ENCODE measurements around the gene STAC.
"Not testable (repeated sequence)": the region's sequence is repeated elsewhere in the genome, so short reads cannot be mapped to it uniquely, and the experiment has no call there.

Gene STAC

DNA sequence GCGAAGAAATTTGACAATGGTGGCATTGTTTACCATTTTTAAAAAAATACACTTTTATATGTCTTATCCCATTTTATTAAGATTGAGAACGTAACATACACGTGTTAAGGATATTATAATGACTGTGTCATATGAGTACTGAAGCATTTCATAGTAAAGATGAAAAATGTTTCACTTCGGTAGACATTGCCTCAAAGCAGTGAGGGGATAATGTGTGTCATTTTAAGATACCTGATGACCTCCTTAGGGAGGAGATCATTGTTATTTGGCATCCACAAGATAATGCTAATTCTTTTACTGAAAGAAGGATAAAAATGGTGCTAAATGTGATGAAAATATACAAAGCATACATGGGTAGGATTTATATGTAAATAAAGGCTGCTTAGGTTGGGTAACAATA lies 107.3 kb downstream of the STAC start:
- TF ChIP-seq POLR2AphosphoS5 (IDR thresholded peaks at IDR 0.05; ENCODE audit: borderline replicate concordance, low read depth, low read length) (no peak), FOXP2 (optimal IDR thresholded peaks at IDR 0.05; ENCODE audit: control extremely low read depth, extremely low read length, insufficient read depth) (no peak), EZH2 (IDR thresholded peaks at IDR 0.05) (no peak)
- no peak for DNase-seq (ENCODE audit: low read depth, low spot score)
- no peaks in the 10 kb centered on the region for H3K36me3 ChIP-seq (ENCODE audit: insufficient read depth, low read length)
- no peaks in the 10 kb centered on the region for H3K9me3 ChIP-seq (ENCODE audit: low read depth, low read length)
- no peak overlapping the region for H3K27ac ChIP-seq
- no peak overlapping the region for H3K9ac ChIP-seq (ENCODE audit: insufficient read length)
- H3K4me3 ChIP-seq: no peak overlapping the region

GRCh38 chr3:36488077-36488789 lies 107.9 kb downstream of the STAC start:
- H3K27ac ChIP-seq: no peak overlapping the region
- H3K9ac ChIP-seq (ENCODE audit: insufficient read length): no peak overlapping the region
- DNase-seq (ENCODE audit: low read depth, low spot score): no peak
- no peak overlapping the region for H3K4me3 ChIP-seq
- no peaks in the 10 kb centered on the region for H3K9me3 ChIP-seq (ENCODE audit: low read depth, low read length)
- H3K36me3 ChIP-seq (ENCODE audit: insufficient read depth, low read length): no peaks in the 10 kb centered on the region
- TF ChIP-seq POLR2AphosphoS5 (IDR thresholded peaks at IDR 0.05; ENCODE audit: borderline replicate concordance, low read depth, low read length) (no peak), FOXP2 (optimal IDR thresholded peaks at IDR 0.05; ENCODE audit: control extremely low read depth, extremely low read length, insufficient read depth) (no peak), EZH2 (IDR thresholded peaks at IDR 0.05) (no peak)

DNA sequence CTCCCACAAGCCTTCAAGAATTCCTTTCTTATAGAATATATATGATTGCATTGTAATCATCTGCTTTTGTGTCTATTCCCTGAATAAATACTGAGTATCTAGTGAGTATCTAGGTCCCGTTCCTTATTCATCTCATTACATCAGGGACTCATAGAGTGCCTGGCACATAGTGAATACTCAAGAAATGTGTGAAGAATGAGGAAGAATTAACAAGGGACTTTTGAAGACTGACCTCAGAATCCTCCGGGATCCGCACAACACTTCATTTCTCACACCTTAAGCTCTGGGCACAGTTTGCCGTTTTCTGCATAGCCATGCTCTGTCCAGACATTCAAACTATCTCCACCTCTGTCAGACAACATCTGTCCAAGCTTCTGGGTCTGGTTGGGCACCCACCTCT lies 108.8 kb downstream of the STAC start:
- H3K27ac ChIP-seq: no peak overlapping the region
- no peaks in the 10 kb centered on the region for H3K9me3 ChIP-seq (ENCODE audit: low read depth, low read length)
- no peak overlapping the region for H3K9ac ChIP-seq (ENCODE audit: insufficient read length)
- no peak overlapping the region for H3K4me3 ChIP-seq
- no peak for TF ChIP-seq FOXP2 (optimal IDR thresholded peaks at IDR 0.05; ENCODE audit: control extremely low read depth, extremely low read length, insufficient read depth)
- no peak for TF ChIP-seq EZH2 (IDR thresholded peaks at IDR 0.05)
- no peak for TF ChIP-seq POLR2AphosphoS5 (IDR thresholded peaks at IDR 0.05; ENCODE audit: borderline replicate concordance, low read depth, low read length)
- H3K36me3 ChIP-seq (ENCODE audit: insufficient read depth, low read length): no peaks in the 10 kb centered on the region
- DNase-seq (ENCODE audit: low read depth, low spot score): no peak

- TF ChIP-seq FOXP2 (optimal IDR thresholded peaks at IDR 0.05; ENCODE audit: control extremely low read depth, extremely low read length, insufficient read depth): no peak
- no peak for TF ChIP-seq EZH2 (IDR thresholded peaks at IDR 0.05)
- no peak for TF ChIP-seq POLR2AphosphoS5 (IDR thresholded peaks at IDR 0.05; ENCODE audit: borderline replicate concordance, low read depth, low read length)
- no peak for DNase-seq (ENCODE audit: low read depth, low spot score)
- no peak overlapping the region for H3K4me3 ChIP-seq
- H3K36me3 ChIP-seq (ENCODE audit: insufficient read depth, low read length): no peaks in the 10 kb centered on the region
- H3K9me3 ChIP-seq (ENCODE audit: low read depth, low read length): no peaks in the 10 kb centered on the region
- no peak overlapping the region for H3K27ac ChIP-seq
- no peak overlapping the region for H3K9ac ChIP-seq (ENCODE audit: insufficient read length)
Measured at GRCh38 chr3:36489679-36490425, 109.5 kb downstream of the STAC start.

DNA sequence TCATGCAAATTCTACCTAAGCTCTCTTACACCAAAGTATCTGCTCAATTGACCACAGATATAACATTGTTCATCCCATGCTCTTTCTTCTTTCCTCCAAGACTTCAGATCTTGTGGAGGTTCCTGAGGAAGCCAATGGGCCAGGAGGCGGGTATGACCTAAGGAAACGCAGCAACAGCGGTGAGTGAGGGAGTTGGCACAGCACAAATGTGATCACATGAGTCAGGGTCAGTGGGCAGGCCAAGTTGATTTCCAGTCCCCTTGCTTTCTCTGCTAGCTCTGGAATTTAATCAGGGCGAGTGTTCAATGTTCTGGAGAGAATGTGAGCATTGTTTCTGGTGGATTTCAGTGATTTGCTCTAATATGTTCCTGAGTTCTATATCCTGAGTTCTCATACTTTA lies 112.7 kb downstream of the STAC start:
- Histone ChIP-seq H3K9ac (ENCODE audit: insufficient read length) (no peak overlapping the region), H3K9me3 (ENCODE audit: low read depth, low read length) (no peaks in the 10 kb centered on the region), H3K27ac (no peak overlapping the region), H3K4me3 (no peak overlapping the region), H3K36me3 (ENCODE audit: insufficient read depth, low read length) (no peaks in the 10 kb centered on the region)
- DNase-seq (ENCODE audit: low read depth, low spot score): no peak
- TF ChIP-seq POLR2AphosphoS5 (IDR thresholded peaks at IDR 0.05; ENCODE audit: borderline replicate concordance, low read depth, low read length) (no peak), EZH2 (IDR thresholded peaks at IDR 0.05) (no peak), FOXP2 (optimal IDR thresholded peaks at IDR 0.05; ENCODE audit: control extremely low read depth, extremely low read length, insufficient read depth) (no peak)

GRCh38 chr3:36494461-36495109 lies 114.3 kb downstream of the STAC start:
- Histone ChIP-seq H3K27ac (no peak overlapping the region), H3K9ac (ENCODE audit: insufficient read length) (no peak overlapping the region), H3K36me3 (ENCODE audit: insufficient read depth, low read length) (no peaks in the 10 kb centered on the region), H3K9me3 (ENCODE audit: low read depth, low read length) (no peaks in the 10 kb centered on the region), H3K4me3 (no peak overlapping the region)
- TF ChIP-seq EZH2 (IDR thresholded peaks at IDR 0.05) (no peak), FOXP2 (optimal IDR thresholded peaks at IDR 0.05; ENCODE audit: control extremely low read depth, extremely low read length, insufficient read depth) (no peak), POLR2AphosphoS5 (IDR thresholded peaks at IDR 0.05; ENCODE audit: borderline replicate concordance, low read depth, low read length) (no peak)
- DNase-seq (ENCODE audit: low read depth, low spot score): no peak

GRCh38 chr3:36496684-36497633 lies 116.7 kb downstream of the STAC start:
- no peak for TF ChIP-seq EZH2 (IDR thresholded peaks at IDR 0.05)
- no peak for TF ChIP-seq POLR2AphosphoS5 (IDR thresholded peaks at IDR 0.05; ENCODE audit: borderline replicate concordance, low read depth, low read length)
- no peak for TF ChIP-seq FOXP2 (optimal IDR thresholded peaks at IDR 0.05; ENCODE audit: control extremely low read depth, extremely low read length, insufficient read depth)
- H3K27ac ChIP-seq: no peak overlapping the region
- H3K9ac ChIP-seq (ENCODE audit: insufficient read length): no peak overlapping the region
- H3K4me3 ChIP-seq: no peak overlapping the region
- DNase-seq (ENCODE audit: low read depth, low spot score): no peak
- H3K9me3 ChIP-seq (ENCODE audit: low read depth, low read length): no peaks in the 10 kb centered on the region
- no peaks in the 10 kb centered on the region for H3K36me3 ChIP-seq (ENCODE audit: insufficient read depth, low read length)

DNA sequence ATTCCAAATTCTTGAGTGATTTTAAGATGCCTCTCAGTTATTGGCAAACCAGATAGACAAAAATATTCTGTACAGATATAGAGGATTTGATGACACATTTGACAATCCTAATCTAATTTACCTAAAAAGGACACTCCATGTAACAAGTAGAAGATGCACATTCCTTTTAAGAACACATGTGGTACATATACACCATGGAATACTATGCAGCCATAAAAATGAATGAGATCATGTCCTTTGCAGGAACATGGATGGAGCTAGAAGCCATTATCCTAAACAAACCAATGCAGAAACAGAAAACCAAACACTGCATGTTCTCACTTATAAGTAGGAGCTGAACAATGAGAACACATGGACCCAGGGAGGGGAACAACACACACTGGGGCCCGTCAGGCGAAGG lies 119.7 kb downstream of the STAC start:
- H3K36me3 ChIP-seq (ENCODE audit: insufficient read depth, low read length); H3K9me3 ChIP-seq (ENCODE audit: low read depth, low read length); H3K27ac ChIP-seq; H3K9ac ChIP-seq (ENCODE audit: insufficient read length); H3K4me3 ChIP-seq; DNase-seq (ENCODE audit: low read depth, low spot score): not testable (repeated sequence)

All from SK-N-MC (cell line).